ENCODE data around the gene GPR150. TPM values are rescaled to one million over a fixed set of nuclear protein-coding genes. Genes with fewer than 3 reads are reported as not detected.

GPR150 gene
- total and polyA plus RNA-seq, 9 of the 15 experiments (the other 6 are each of a cell fraction or from before 2014, with no cell fraction given), result not detected

DNA sequence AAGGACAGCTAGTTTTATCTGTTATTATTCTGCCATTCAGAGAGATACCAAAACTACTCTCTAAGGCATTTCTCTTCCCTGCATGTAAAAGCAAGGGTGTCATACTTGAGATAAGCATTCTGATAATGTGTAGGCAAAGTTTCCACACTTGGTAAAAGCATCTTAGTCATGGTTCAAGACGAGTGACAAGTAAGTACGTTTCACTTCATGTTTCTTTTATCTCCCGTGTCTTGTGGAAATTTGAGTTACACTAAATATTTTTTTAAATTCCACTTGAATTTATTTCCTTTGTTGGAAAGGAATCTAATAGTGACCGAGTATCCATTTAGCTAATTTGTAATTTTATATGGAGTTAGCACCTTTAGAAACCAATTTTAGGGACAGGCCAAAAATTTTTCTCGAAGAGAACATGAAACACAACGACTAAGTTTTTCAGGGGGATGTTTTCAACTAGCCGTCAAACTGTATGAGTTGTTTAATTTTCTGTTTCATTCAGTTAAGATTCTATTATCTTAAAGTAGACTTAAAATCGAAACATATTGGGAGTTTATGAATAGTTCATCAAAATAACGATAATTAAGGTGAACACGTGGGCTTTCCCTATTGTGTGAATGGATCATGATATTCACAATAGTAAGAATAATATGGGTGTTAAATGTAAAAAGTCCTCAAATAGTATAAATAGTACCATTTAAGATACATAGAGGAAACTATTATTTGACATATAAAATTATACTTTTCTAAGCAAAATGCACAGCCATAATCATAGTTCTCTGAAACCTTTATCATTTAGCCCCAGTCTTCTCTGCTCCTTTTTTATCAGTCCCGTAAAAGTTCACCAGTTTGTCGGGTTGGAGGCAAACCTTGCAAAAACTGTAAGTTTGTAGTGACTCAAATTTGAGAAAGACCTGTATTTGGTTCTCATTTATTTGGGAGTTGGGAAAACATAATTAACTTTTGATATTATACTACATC lies 28.3 kb downstream of the GPR150 start (continued):
- TF ChIP-seq CCNT2 (IDR thresholded peaks at IDR 0.05; ENCODE audit: borderline replicate concordance, extremely low read depth, insufficient read length, low read depth, low read length) (peak; percentile 30), SRF (CRISPR knock-in tag; IDR thresholded peaks at IDR 0.05) (no peak), TCFL5 (CRISPR knock-in tag; conservative IDR thresholded peaks at IDR 0.05) (no peak), CBX3 (IDR thresholded peaks at IDR 0.05; ENCODE audit: borderline replicate concordance in 1 of 2, low read length in 2 of 2) (peak in 1 of 2 experiments; percentile 28; a peak in 1 of 3 replicates), ZNF253 (CRISPR knock-in tag; conservative IDR thresholded peaks at IDR 0.05) (no peak), BRD4 (IDR thresholded peaks at IDR 0.05) (no peak; the same call in 1 of the 2 replicates), RBM34 (IDR thresholded peaks at IDR 0.05; ENCODE audit: borderline replicate concordance, insufficient read depth, low read length) (no peak), HSF4 (CRISPR knock-in tag; IDR thresholded peaks at IDR 0.05; ENCODE audit: borderline replicate concordance) (no peak), CEBPG (CRISPR knock-in tag; IDR thresholded peaks at IDR 0.05) (no peak), CEBPG (tag; conservative IDR thresholded peaks at IDR 0.05 in 1 of 2, IDR thresholded peaks at IDR 0.05 in 1 of 2) (no peak), NONO (IDR thresholded peaks at IDR 0.05; ENCODE audit: low read depth in 2 of 2, low read length in 1 of 2) (no peak), ZNF197 (CRISPR knock-in tag; IDR thresholded peaks at IDR 0.05; ENCODE audit: low read depth) (no peak), NR4A1 (CRISPR knock-in tag; IDR thresholded peaks at IDR 0.05) (no peak), NR4A1 (tag; IDR thresholded peaks at IDR 0.05) (no peak), HIVEP1 (CRISPR knock-in tag; IDR thresholded peaks at IDR 0.05) (no peak), ZNF699 (CRISPR knock-in tag; IDR thresholded peaks at IDR 0.05; ENCODE audit: insufficient replicate concordance) (no peak), IFI16 (CRISPR knock-in tag; IDR thresholded peaks at IDR 0.05) (no peak), CREB1 (IDR thresholded peaks at IDR 0.05) (no peak; the same call in 1 of the 2 replicates), CREB1 (CRISPR knock-in tag; IDR thresholded peaks at IDR 0.05) (0 out of 2 replicates have a peak, but pooled peaks have one; percentile 17), KAT2B (IDR thresholded peaks at IDR 0.05; ENCODE audit: low read depth, low read length) (no peak), CBFA2T3 (IDR thresholded peaks at IDR 0.05) (peak; percentile 70), FOSL1 (tag; conservative IDR thresholded peaks at IDR 0.05) (peak; percentile 84), ARNT (IDR thresholded peaks at IDR 0.05) (peak in 1 of 2 experiments; percentile 61; a peak in 1 of 4 replicates), EP400 (IDR thresholded peaks at IDR 0.05) (0 out of 2 replicates have a peak, but pooled peaks have one; percentile 55)
- TF ChIP-seq, protein P1, sequence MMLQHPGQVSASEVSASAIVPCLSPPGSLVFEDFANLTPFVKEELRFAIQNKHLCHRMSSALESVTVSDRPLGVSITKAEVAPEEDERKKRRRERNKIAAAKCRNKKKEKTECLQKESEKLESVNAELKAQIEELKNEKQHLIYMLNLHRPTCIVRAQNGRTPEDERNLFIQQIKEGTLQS (IDR thresholded peaks at IDR 0.05), result peak; percentile 54
- TF ChIP-seq, protein P1 (CRISPR knock-in tag; conservative IDR thresholded peaks at IDR 0.05), result no peak; the same call in 1 of the 2 replicates
- TF ChIP-seq, protein P2, sequence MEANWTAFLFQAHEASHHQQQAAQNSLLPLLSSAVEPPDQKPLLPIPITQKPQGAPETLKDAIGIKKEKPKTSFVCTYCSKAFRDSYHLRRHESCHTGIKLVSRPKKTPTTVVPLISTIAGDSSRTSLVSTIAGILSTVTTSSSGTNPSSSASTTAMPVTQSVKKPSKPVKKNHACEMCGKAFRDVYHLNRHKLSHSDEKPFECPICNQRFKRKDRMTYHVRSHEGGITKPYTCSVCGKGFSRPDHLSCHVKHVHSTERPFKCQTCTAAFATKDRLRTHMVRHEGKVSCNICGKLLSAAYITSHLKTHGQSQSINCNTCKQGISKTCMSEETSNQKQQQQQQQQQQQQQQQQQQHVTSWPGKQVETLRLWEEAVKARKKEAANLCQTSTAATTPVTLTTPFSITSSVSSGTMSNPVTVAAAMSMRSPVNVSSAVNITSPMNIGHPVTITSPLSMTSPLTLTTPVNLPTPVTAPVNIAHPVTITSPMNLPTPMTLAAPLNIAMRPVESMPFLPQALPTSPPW (CRISPR knock-in tag; IDR thresholded peaks at IDR 0.05), result peak; percentile 32
